PFSK-1 (cell line): ENCODE results near the gene NAA80.

ENCODE experiments used
- FOXP2 ChIP-seq: optimal IDR thresholded peaks from 2 replicates; pipeline ENCODE3; 2011; ENCODE audit warnings: borderline replicate concordance, control low read depth, inconsistent platforms; ENCODE audit not compliant: insufficient read depth; ENCODE audit errors: extremely low read length, extremely low read depth
- POLR2AphosphoS5 ChIP-seq: IDR thresholded peaks from 2 replicates; pipeline ENCODE4 v1.6.1; 2012; ENCODE audit warnings: low read depth, mild to moderate bottlenecking, control low read depth, low read length, moderate library complexity
- REST ChIP-seq, 2 experiments: IDR thresholded peaks; 2 replicates each; pipeline versions ENCODE4 v1.6.1 to v1.8.0; 2011 to 2012; ENCODE audit warnings: low read depth in 2 of 2, low read length in 2 of 2, control low read depth in 1 of 2, inconsistent platforms in 1 of 2, mild to moderate bottlenecking in 1 of 2, moderate library complexity in 1 of 2; ENCODE audit not compliant: insufficient read depth in 1 of 2
- SIN3A ChIP-seq: IDR thresholded peaks from 2 replicates; pipeline ENCODE4 v1.6.1; 2012; ENCODE audit warnings: mild to moderate bottlenecking, low read length, moderate library complexity, borderline replicate concordance; ENCODE audit not compliant: insufficient read depth
- TAF1 ChIP-seq: IDR thresholded peaks from 2 replicates; pipeline ENCODE4 v1.6.1; 2012; ENCODE audit warnings: low read length, control low read depth, borderline replicate concordance; ENCODE audit not compliant: insufficient read depth

NAA80 gene

GRCh38 chr3:50275141-50275995 lies 23.8 kb downstream of the NAA80 start:
- TF ChIP-seq TAF1 (no peak), REST (IDR thresholded peaks at IDR 0.05; ENCODE audit: insufficient read depth in 1 of 2, low read depth in 2 of 2, low read length in 2 of 2) (no peak), FOXP2 (no peak)

- TF ChIP-seq TAF1: no peak
- no peak for TF ChIP-seq REST (IDR thresholded peaks at IDR 0.05; ENCODE audit: insufficient read depth in 1 of 2, low read depth in 2 of 2, low read length in 2 of 2)
- no peak for TF ChIP-seq SIN3A
- no peak for TF ChIP-seq FOXP2
- no peak for TF ChIP-seq POLR2AphosphoS5
Measured at GRCh38 chr3:50274371-50275104, 24.7 kb downstream of the NAA80 start.

- no peak for TF ChIP-seq REST (IDR thresholded peaks at IDR 0.05; ENCODE audit: insufficient read depth in 1 of 2, low read depth in 2 of 2, low read length in 2 of 2)
- TF ChIP-seq SIN3A: no peak
- no peak for TF ChIP-seq FOXP2
- TF ChIP-seq POLR2AphosphoS5: no peak
- TF ChIP-seq TAF1: no peak
Measured at GRCh38 chr3:50273689-50274065, 25.5 kb downstream of the NAA80 start.

- TF ChIP-seq FOXP2 (peak; percentile 84), TAF1 (no peak)
Measured at GRCh38 chr3:50272911-50273688, 26.1 kb downstream of the NAA80 start.

- no peak for TF ChIP-seq REST (IDR thresholded peaks at IDR 0.05; ENCODE audit: insufficient read depth in 1 of 2, low read depth in 2 of 2, low read length in 2 of 2)
- no peak for TF ChIP-seq FOXP2
- TF ChIP-seq POLR2AphosphoS5: no peak
- no peak for TF ChIP-seq SIN3A
- TF ChIP-seq TAF1: no peak
Measured at GRCh38 chr3:50271314-50271936, 27.8 kb downstream of the NAA80 start.
